Right lobe of liver (tissue), 6 donors: ENCODE data around the gene RARB. TPM values are rescaled to one million over a fixed set of nuclear protein-coding genes. Genes with fewer than 3 reads are reported as not detected.

Experiments
- ATAC-seq, 4 donors: fragments of 200-7000 bp; cut with Tn5 transposase; one replicate each; pipeline ENCODE4 v1.9.1; 2020; ENCODE audit warnings: mild to moderate bottlenecking in 4 of 4, moderate library complexity in 4 of 4
- DNase-seq, 3 donors: peaks; one replicate each; pipeline ENCODE4 v3.0.0-alpha.2; 2020
- H3K27ac ChIP-seq, 3 donors: fragments of 200-600 bp; one replicate each; pipeline ENCODE4 v1.8.0; 2022
- H3K27me3 ChIP-seq, 2 donors: fragments of 200-600 bp; one replicate each; pipeline ENCODE4 v1.8.0; 2022
- H3K36me3 ChIP-seq, 4 donors: fragments of 200-600 bp; sonication (generic) in 1 of 4; one replicate each; pipeline versions ENCODE4 v1.5.1 to v1.8.0; 2017 to 2022; ENCODE audit warnings: control low read depth in 1 of 4
- H3K4me1 ChIP-seq, 4 donors: fragments of 200-600 bp; sonication (generic) in 1 of 4; one replicate each; pipeline versions ENCODE4 v1.5.1 to v1.8.0; 2017 to 2022; ENCODE audit warnings: control low read depth in 1 of 4
- H3K4me3 ChIP-seq, 3 donors: fragments of 200-600 bp; one replicate each; pipeline ENCODE4 v1.8.0; 2022
- H3K9me3 ChIP-seq, 4 donors: fragments of 200-600 bp; sonication (generic) in 1 of 4; one replicate each; pipeline versions ENCODE4 v1.5.1 to v1.8.0; 2017 to 2022; ENCODE audit warnings: control low read depth in 1 of 4
- POLR2A ChIP-seq: fragments of 450-650 bp; IDR thresholded peaks from one replicate; pipeline ENCODE4 v1.6.1; 2017; ENCODE audit warnings: antibody characterized with exemption, mild to moderate bottlenecking
- WGBS: methylation state at CpG from one replicate; pipeline ENCODE4 v1.1.6; 2018; ENCODE audit warnings: low coverage, low lambda C conversion rate; ENCODE audit not compliant: insufficient coverage; ENCODE audit errors: missing lambda C conversion rate; 5-methylcytosine and 5-hydroxymethylcytosine counted together
- intact Hi-C, 2 donors: fragments of 100-400 bp; cut with DNase I; formaldehyde crosslinking; loops; one replicate each; pipeline versions ENCODE4 v1.11.2 to v1.14.1; 2022
- small RNA-seq, 2 experiments: library from RNA; depleted of rRNA; stranded (forward); fragments of <200 nt; gene quantifications; one replicate each; pipeline ENCODE3, GENCODE V24; 2016
- total RNA-seq, 6 experiments: library from RNA; depleted of rRNA in 2 of 6; stranded (reverse); fragments of >200 nt in 2 of 6; fragmentation: NEBNext Ultra II Directional in 3 of 6; extraction: Animal tissue kit (Norgen Biotek cat#: 25700) in 3 of 6; gene quantifications; one replicate each; pipeline versions ENCODE4 v1.1.0 to v1.2.4, GENCODE V29; 2016 to 2023
- TF ChIP-seq, protein P1 (sequence below), 4 donors: fragments of 200-600 bp in 3 of 4; fragments of 450-650 bp in 1 of 4; IDR thresholded peaks; one replicate each; pipeline versions ENCODE4 v1.5.1 to v1.8.0; 2016 to 2022; ENCODE audit warnings: antibody characterized with exemption in 4 of 4, mild to moderate bottlenecking in 2 of 4
- donor health status: DM: no; HTN: yes; CAD: no.
- donor health status: DM: no; HTN: no; CAD: no.
- donor health status: DM: no; HTN: no; CAD: no.
- donor health status: DM: no; HTN: yes; CAD: no.
- donor health status: DM: no; HTN: yes; CAD: no.

Gene RARB
- total RNA-seq, 6 experiments from 2014 or later = 1.2 to 2.8 (median 2.1) TPM

DNA sequence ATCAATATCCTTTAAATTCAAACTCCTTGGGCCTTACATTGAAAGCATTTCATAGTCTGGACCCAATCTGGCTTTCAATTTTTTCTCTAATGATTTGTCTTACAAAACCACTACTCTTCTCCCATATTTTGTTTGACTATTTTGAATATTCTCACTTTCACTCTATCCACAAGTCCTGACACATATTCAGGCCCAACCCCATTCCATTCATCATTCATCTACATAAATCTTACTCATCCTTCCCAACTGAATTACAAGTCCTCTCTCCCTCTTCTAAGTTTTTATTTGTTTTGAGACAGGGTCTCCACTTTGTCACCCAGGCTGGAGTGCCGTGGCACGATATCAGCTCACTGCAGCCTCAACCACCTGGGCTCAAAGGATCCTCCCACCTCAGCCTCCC, 193.0 kb downstream of the RARB start:
- DNase-seq (no peak), ATAC-seq (no peak)
- TF ChIP-seq, protein P1, sequence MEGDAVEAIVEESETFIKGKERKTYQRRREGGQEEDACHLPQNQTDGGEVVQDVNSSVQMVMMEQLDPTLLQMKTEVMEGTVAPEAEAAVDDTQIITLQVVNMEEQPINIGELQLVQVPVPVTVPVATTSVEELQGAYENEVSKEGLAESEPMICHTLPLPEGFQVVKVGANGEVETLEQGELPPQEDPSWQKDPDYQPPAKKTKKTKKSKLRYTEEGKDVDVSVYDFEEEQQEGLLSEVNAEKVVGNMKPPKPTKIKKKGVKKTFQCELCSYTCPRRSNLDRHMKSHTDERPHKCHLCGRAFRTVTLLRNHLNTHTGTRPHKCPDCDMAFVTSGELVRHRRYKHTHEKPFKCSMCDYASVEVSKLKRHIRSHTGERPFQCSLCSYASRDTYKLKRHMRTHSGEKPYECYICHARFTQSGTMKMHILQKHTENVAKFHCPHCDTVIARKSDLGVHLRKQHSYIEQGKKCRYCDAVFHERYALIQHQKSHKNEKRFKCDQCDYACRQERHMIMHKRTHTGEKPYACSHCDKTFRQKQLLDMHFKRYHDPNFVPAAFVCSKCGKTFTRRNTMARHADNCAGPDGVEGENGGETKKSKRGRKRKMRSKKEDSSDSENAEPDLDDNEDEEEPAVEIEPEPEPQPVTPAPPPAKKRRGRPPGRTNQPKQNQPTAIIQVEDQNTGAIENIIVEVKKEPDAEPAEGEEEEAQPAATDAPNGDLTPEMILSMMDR (IDR thresholded peaks at IDR 0.05) = no peak
- TF ChIP-seq POLR2A = no peak
- Histone ChIP-seq H3K27ac (peak overlapping the region; percentile 34 to 63 (median 47)), H3K27me3 (no peaks in the 10 kb centered on the region), H3K36me3 (peaks cover 0 to 25% (median 2%) of the 10 kb centered on the region in 4 donors), H3K4me1 (peaks cover 0 to 47% (median 5%) of the 10 kb centered on the region in 4 donors), H3K4me3 (no peak overlapping the region), H3K9me3 (no peaks in the 10 kb centered on the region)
- 100% methylated on average over 2 of the region's 2 CpGs for WGBS
- intact Hi-C loops = no loop called here

DNA sequence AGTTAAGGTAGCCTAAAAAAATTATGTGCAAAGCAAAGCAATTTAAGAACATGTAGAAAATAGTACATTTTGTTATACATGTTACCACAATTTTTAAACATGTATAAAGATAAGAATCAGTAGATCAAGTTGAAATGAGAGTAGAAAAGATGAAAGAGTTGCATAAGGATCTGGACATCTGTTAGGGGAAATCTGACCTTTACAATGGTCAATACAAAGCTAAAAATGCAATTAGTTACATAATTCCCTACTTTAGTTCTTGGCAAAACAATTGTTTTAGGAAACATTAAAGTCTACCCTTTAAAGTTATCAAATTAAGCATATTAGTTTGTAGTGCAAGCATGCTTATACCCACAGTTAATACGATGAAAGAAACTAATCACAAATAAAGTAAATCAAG, 203.9 kb downstream of the RARB start:
- H3K4me1 ChIP-seq = peaks cover 0 to 37% (median 7%) of the 10 kb centered on the region in 4 donors
- DNase-seq (no peak), ATAC-seq (peak in 2 of 4 donors; percentile 58 to 61)
- WGBS = 58% methylated on average over 1 of the region's 1 CpG
- peaks cover 0 to 40% (median 0%) of the 10 kb centered on the region in 4 donors for H3K36me3 ChIP-seq
- H3K27ac ChIP-seq = no peak overlapping the region
- intact Hi-C loops = no loop called here
- no peaks in the 10 kb centered on the region for H3K27me3 ChIP-seq
- TF ChIP-seq, protein P1 (IDR thresholded peaks at IDR 0.05) = no peak
- no peak for TF ChIP-seq POLR2A
- no peak overlapping the region for H3K4me3 ChIP-seq
- H3K9me3 ChIP-seq = no peaks in the 10 kb centered on the region

DNA sequence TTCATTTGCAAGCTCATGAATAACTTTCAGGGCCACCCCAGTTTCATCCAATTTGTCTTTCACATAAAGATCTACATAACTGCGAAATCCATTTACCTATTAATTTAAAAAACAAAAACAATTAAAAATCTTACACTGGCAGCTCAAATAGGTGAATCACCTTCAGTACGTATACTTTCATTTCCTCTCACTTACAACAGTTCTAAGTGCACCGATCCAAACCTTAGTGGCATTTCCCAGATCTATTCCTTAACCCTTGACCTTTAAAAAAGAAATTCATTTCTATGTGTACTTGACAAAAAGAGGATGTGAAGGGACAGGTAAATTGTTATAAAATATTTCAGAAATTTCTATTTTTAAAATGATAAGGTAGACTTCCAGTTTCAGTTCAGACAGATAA, 205.9 kb downstream of the RARB start:
- Histone ChIP-seq H3K9me3 (no peaks in the 10 kb centered on the region), H3K27me3 (no peaks in the 10 kb centered on the region), H3K27ac (no peak overlapping the region), H3K4me3 (no peak overlapping the region), H3K4me1 (peaks cover 0 to 42% (median 7%) of the 10 kb centered on the region in 4 donors), H3K36me3 (peaks cover 0 to 22% (median 0%) of the 10 kb centered on the region in 4 donors)
- WGBS = 71% methylated on average over 3 of the region's 3 CpGs
- ATAC-seq = peak in 1 of 4 donors; percentile 62
- DNase-seq = no peak
- TF ChIP-seq, protein P1 (IDR thresholded peaks at IDR 0.05) = no peak
- no peak for TF ChIP-seq POLR2A
- intact Hi-C loops = no loop called here

DNA sequence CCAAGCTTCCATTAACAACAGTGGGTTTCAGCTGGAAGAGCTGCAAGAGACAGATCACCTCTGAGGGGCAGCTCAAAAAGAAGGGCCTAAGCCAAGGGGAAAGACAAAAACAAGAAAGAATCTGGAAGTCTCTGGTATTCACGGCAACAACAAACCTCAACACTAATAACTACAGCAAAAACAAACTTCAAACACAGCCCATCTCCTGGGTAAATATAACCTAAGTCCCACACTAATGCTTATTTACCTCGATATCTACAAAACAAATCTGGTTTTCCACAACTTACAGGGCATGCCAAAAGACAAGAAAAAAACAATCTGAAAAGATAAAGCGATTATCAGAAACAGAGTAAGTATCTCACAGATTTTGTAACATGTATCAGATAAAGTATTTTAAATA, 207.0 kb downstream of the RARB start:
- WGBS = 37% methylated on average over 3 of the region's 3 CpGs
- DNase-seq = no peak
- H3K4me1 ChIP-seq = peaks cover 0 to 42% (median 7%) of the 10 kb centered on the region in 4 donors
- peaks cover 0 to 13% (median 0%) of the 10 kb centered on the region in 4 donors for H3K36me3 ChIP-seq
- no peaks in the 10 kb centered on the region for H3K27me3 ChIP-seq
- intact Hi-C loops = no loop called here
- TF ChIP-seq, protein P1 (IDR thresholded peaks at IDR 0.05) = no peak
- no peak overlapping the region for H3K27ac ChIP-seq
- H3K9me3 ChIP-seq = no peaks in the 10 kb centered on the region
- H3K4me3 ChIP-seq = no peak overlapping the region
- peak in 3 of 4 donors; percentile 23 to 57 (median 51) for ATAC-seq

Small RNAs within 50 kb of the gene (small RNA-seq; reads per million reads assigned to genes)
- gene RF01161 = 0 reads per million in 2 experiments
- 0 reads per million in 2 experiments for gene RF02271

Other genes starting within 250 kb of the RARB start
- gene TOP2B, start 236.6 kb downstream of the RARB start, total RNA-seq = 10 to 100 TPM; 26.3 to 42.3 (median 33.5) TPM